CD4-positive, alpha-beta T cell treated with Interleukin-4 for 4 hours (primary cell): ENCODE measurements around the gene ZFAND4.
A peak's percentile ranks its signal among the peaks of the same experiment; 100 is the strongest.
"Not testable (repeated sequence)": the region's sequence is repeated elsewhere in the genome, so short reads cannot be mapped to it uniquely, and the experiment has no call there.

Source experiments
- DNase-seq: peaks from one replicate; pipeline ENCODE4 v3.0.0-alpha.2; 2020

Gene ZFAND4

GRCh38 chr10:45640049-45640448 lies 32.5 kb downstream of the ZFAND4 start:
- no peak for DNase-seq

- DNase-seq: no peak
Measured at GRCh38 chr10:45627412-45628048, 45.0 kb downstream of the ZFAND4 start.

GRCh38 chr10:45625879-45626278 lies 46.7 kb downstream of the ZFAND4 start:
- DNase-seq: no peak

GRCh38 chr10:45624724-45625123 lies 47.8 kb downstream of the ZFAND4 start:
- DNase-seq: no peak

GRCh38 chr10:45614869-45615268 lies 57.7 kb downstream of the ZFAND4 start:
- DNase-seq: no peak

- no peak for DNase-seq
Measured at GRCh38 chr10:45612741-45613140, 59.8 kb downstream of the ZFAND4 start.

GRCh38 chr10:45608052-45608451 lies 64.5 kb downstream of the ZFAND4 start:
- no peak for DNase-seq

- no peak for DNase-seq
Measured at GRCh38 chr10:45607276-45607675, 65.3 kb downstream of the ZFAND4 start.

- DNase-seq: no peak
Measured at GRCh38 chr10:45602836-45603235, 69.7 kb downstream of the ZFAND4 start.

GRCh38 chr10:45602082-45602730 lies 70.4 kb downstream of the ZFAND4 start:
- no peak for DNase-seq

GRCh38 chr10:45601254-45601930 lies 71.2 kb downstream of the ZFAND4 start:
- not testable (repeated sequence) for DNase-seq

GRCh38 chr10:45600337-45601253 lies 72.0 kb downstream of the ZFAND4 start:
- DNase-seq: not testable (repeated sequence)

- DNase-seq: no peak
Measured at GRCh38 chr10:45599646-45600045, 72.9 kb downstream of the ZFAND4 start.

GRCh38 chr10:45599021-45599603 lies 73.5 kb downstream of the ZFAND4 start:
- DNase-seq: no peak

GRCh38 chr10:45596526-45596925 lies 76.0 kb downstream of the ZFAND4 start:
- no peak for DNase-seq

GRCh38 chr10:45594276-45595157 lies 78.1 kb downstream of the ZFAND4 start:
- DNase-seq: peak; percentile 88

GRCh38 chr10:45593938-45594275 lies 78.7 kb downstream of the ZFAND4 start:
- no peak for DNase-seq

GRCh38 chr10:45592926-45593325 lies 79.6 kb downstream of the ZFAND4 start:
- DNase-seq: no peak

- no peak for DNase-seq
Measured at GRCh38 chr10:45592432-45592831, 80.1 kb downstream of the ZFAND4 start.

- DNase-seq: no peak
Measured at GRCh38 chr10:45591280-45591679, 81.3 kb downstream of the ZFAND4 start.

- DNase-seq: no peak
Measured at GRCh38 chr10:45589868-45590267, 82.7 kb downstream of the ZFAND4 start.

- no peak for DNase-seq
Measured at GRCh38 chr10:45589009-45589408, 83.6 kb downstream of the ZFAND4 start.
